ENCODE results near the gene LAMC3.

The LAMC3 gene

GRCh38 chr9:130963337-130963908 lies 45.6 kb upstream of the LAMC3 start:
- no peak for TF ChIP-seq CTCF (IDR thresholded peaks at IDR 0.05; ENCODE audit: low read depth, low read length, missing control alignments)
- no peak overlapping the region for H3K4me3 ChIP-seq (ENCODE audit: low read depth, low read length)
- DNase-seq (ENCODE audit: low read depth), result no peak

- no peak for TF ChIP-seq CTCF (IDR thresholded peaks at IDR 0.05; ENCODE audit: low read depth, low read length, missing control alignments)
- no peak overlapping the region for H3K4me3 ChIP-seq (ENCODE audit: low read depth, low read length)
- no peak for DNase-seq (ENCODE audit: low read depth)
These were observed 45.1 kb upstream of the LAMC3 start for GRCh38 chr9:130963916-130964315.

- no peak for DNase-seq (ENCODE audit: low read depth)
- no peak for TF ChIP-seq CTCF (IDR thresholded peaks at IDR 0.05; ENCODE audit: low read depth, low read length, missing control alignments)
- H3K4me3 ChIP-seq (ENCODE audit: low read depth, low read length), result no peak overlapping the region
These were observed 43.3 kb upstream of the LAMC3 start for GRCh38 chr9:130965680-130966079.

- no peak for TF ChIP-seq CTCF (IDR thresholded peaks at IDR 0.05; ENCODE audit: low read depth, low read length, missing control alignments)
- no peak for DNase-seq (ENCODE audit: low read depth)
- no peak overlapping the region for H3K4me3 ChIP-seq (ENCODE audit: low read depth, low read length)
These were observed 38.9 kb upstream of the LAMC3 start for GRCh38 chr9:130970052-130970451.

DNA sequence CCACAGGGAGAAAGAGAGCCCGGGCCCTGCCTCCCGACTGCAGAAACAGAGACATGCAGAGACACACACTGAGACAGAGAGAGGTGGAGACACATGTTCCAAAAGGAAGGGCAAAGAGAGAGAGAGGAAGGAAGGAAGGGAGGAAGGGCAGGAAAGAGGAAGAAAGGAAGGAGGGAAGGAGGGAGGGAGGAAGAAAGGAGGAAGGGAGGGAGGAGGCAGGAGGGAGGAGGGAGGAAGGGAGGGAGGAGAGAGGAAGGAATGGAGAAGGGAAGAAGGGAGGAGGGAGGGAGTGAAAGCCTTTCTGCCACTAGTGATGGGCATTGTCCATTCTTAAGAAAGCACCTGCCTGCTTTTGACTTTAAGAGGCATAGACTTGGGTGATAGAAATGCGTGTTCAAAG lies 38.1 kb upstream of the LAMC3 start:
- no peak for TF ChIP-seq CTCF (IDR thresholded peaks at IDR 0.05; ENCODE audit: low read depth, low read length, missing control alignments)
- no peak overlapping the region for H3K4me3 ChIP-seq (ENCODE audit: low read depth, low read length)
- DNase-seq (ENCODE audit: low read depth), result no peak

DNA sequence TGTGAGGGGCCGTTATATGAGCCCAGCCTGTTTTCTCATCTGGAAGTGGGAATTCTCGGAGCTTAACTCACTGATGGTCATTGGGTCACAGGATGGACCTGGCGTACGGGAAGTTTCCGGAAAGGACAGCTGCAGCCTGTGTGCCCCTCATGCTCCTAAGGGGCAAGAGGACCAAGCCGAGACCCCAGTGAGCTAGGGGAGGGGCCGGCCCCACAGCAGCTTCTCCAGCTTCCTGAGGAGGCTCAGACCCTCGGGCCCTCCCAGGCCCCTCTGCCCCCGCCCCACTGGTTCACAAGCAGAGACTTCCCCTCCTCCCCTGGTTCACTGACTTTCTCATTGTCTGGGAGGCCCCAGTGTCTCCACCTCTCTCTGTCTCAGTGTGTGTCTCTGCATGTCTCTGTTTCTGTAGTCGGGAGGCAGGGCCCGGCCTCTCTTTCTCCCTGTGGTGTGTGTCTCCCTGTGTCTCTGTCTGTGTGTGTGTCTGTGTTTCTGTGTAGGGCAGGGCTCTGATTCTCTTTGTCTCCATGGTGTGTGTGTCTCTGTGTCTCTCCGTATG lies 37.6 kb upstream of the LAMC3 start:
- no peak for TF ChIP-seq CTCF (IDR thresholded peaks at IDR 0.05; ENCODE audit: low read depth, low read length, missing control alignments)
- DNase-seq (ENCODE audit: low read depth), result no peak
- no peak overlapping the region for H3K4me3 ChIP-seq (ENCODE audit: low read depth, low read length)

All from GM12864 (cell line).